PFSK-1 (cell line): ENCODE measurements around the gene TNNT3.

Experiments
- FOXP2 ChIP-seq: optimal IDR thresholded peaks from 2 replicates; pipeline ENCODE3; 2011; ENCODE audit warnings: borderline replicate concordance, control low read depth, inconsistent platforms; ENCODE audit not compliant: insufficient read depth; ENCODE audit errors: extremely low read length, extremely low read depth
- POLR2AphosphoS5 ChIP-seq: IDR thresholded peaks from 2 replicates; pipeline ENCODE4 v1.6.1; 2012; ENCODE audit warnings: low read depth, mild to moderate bottlenecking, control low read depth, low read length, moderate library complexity
- SIN3A ChIP-seq: IDR thresholded peaks from 2 replicates; pipeline ENCODE4 v1.6.1; 2012; ENCODE audit warnings: mild to moderate bottlenecking, low read length, moderate library complexity, borderline replicate concordance; ENCODE audit not compliant: insufficient read depth
- TAF1 ChIP-seq: IDR thresholded peaks from 2 replicates; pipeline ENCODE4 v1.6.1; 2012; ENCODE audit warnings: low read length, control low read depth, borderline replicate concordance; ENCODE audit not compliant: insufficient read depth
- TF ChIP-seq, protein P1 (sequence below), 2 experiments: IDR thresholded peaks; 2 replicates each; pipeline versions ENCODE4 v1.6.1 to v1.8.0; 2011 to 2012; ENCODE audit warnings: low read depth in 2 of 2, low read length in 2 of 2, control low read depth in 1 of 2, inconsistent platforms in 1 of 2, mild to moderate bottlenecking in 1 of 2, moderate library complexity in 1 of 2; ENCODE audit not compliant: insufficient read depth in 1 of 2

Gene TNNT3

DNA sequence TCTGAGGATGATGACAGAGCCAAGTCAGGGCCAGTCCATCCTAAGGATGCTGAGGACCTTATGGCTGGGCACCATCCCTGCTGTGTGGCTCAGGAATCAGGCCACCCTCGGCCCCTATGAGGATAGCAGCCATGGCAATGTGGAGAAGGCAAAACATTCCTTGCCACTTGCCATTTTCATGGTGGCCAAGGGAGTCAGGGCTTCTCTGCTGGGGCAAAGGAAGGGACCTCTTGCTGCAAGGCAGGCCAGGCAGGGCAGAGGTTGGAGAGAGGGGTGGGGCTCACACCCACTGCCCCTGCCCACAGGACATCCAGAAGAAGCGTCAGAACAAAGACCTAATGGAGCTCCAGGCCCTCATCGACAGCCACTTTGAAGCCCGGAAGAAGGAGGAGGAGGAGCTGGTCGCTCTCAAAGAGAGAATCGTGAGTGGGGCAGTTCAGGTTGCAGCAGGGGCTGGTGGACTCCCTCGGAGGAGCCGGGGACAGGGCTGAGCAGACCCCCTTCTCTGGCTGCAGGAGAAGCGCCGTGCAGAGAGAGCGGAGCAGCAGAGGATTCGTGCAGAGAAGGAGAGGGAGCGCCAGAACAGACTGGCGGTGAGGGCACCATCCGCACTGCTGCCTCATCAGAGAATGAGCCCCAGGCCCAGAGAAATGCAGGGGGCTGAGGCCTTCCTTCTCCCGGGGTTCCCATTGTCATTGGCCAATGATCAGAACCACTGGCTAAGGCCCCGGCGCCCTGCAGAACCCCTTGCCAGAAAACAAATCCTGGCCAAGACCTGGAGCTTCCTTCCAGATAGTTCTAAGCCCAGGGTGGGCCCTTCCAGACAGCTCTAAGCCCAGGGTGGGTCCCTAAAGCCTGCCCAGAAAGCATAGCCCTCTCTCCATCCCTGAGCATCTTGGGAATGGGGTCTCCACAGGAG, 14.2 kb downstream of the TNNT3 start:
- TF ChIP-seq FOXP2 = no peak
- no peak for TF ChIP-seq POLR2AphosphoS5
- TF ChIP-seq, protein P1, sequence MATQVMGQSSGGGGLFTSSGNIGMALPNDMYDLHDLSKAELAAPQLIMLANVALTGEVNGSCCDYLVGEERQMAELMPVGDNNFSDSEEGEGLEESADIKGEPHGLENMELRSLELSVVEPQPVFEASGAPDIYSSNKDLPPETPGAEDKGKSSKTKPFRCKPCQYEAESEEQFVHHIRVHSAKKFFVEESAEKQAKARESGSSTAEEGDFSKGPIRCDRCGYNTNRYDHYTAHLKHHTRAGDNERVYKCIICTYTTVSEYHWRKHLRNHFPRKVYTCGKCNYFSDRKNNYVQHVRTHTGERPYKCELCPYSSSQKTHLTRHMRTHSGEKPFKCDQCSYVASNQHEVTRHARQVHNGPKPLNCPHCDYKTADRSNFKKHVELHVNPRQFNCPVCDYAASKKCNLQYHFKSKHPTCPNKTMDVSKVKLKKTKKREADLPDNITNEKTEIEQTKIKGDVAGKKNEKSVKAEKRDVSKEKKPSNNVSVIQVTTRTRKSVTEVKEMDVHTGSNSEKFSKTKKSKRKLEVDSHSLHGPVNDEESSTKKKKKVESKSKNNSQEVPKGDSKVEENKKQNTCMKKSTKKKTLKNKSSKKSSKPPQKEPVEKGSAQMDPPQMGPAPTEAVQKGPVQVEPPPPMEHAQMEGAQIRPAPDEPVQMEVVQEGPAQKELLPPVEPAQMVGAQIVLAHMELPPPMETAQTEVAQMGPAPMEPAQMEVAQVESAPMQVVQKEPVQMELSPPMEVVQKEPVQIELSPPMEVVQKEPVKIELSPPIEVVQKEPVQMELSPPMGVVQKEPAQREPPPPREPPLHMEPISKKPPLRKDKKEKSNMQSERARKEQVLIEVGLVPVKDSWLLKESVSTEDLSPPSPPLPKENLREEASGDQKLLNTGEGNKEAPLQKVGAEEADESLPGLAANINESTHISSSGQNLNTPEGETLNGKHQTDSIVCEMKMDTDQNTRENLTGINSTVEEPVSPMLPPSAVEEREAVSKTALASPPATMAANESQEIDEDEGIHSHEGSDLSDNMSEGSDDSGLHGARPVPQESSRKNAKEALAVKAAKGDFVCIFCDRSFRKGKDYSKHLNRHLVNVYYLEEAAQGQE (IDR thresholded peaks at IDR 0.05; ENCODE audit: insufficient read depth in 1 of 2, low read depth in 2 of 2, low read length in 2 of 2) = no peak
- TF ChIP-seq SIN3A = no peak
- no peak for TF ChIP-seq TAF1

DNA sequence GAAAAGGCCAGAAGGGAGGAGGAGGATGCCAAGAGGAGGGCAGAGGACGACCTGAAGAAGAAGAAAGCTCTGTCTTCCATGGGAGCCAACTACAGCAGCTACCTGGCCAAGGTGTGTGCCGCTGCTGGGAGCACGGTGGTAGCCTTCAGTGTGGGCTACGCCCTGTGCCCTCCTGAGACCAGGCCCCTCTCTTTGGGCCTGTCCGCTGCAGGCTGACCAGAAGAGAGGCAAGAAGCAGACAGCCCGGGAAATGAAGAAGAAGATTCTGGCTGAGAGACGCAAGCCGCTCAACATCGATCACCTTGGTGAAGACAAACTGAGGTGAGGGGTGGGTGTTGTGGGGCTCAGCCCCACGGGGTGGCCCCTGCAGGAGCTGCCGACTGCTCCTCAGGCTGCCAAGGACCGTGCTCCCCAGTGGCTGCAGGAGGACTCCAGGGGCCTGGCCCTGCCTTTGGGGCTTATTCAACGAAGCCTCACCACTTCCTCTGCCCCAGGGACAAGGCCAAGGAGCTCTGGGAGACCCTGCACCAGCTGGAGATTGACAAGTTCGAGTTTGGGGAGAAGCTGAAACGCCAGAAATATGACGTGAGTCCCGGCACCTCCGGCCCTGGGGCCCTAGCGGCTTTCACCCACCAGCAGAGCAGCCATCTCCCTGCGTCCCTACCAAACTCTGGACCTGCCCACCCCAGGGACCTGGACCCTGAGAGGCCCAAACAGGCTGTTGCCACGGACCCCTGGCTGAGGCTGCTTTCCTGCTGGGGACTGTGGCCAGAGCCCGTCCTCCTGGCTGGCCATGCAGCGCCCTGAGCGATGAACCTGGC, 15.0 kb downstream of the TNNT3 start:
- no peak for TF ChIP-seq POLR2AphosphoS5
- TF ChIP-seq TAF1 = no peak
- TF ChIP-seq FOXP2 = no peak
- TF ChIP-seq SIN3A = no peak
- TF ChIP-seq, protein P1 (IDR thresholded peaks at IDR 0.05; ENCODE audit: insufficient read depth in 1 of 2, low read depth in 2 of 2, low read length in 2 of 2) = no peak

DNA sequence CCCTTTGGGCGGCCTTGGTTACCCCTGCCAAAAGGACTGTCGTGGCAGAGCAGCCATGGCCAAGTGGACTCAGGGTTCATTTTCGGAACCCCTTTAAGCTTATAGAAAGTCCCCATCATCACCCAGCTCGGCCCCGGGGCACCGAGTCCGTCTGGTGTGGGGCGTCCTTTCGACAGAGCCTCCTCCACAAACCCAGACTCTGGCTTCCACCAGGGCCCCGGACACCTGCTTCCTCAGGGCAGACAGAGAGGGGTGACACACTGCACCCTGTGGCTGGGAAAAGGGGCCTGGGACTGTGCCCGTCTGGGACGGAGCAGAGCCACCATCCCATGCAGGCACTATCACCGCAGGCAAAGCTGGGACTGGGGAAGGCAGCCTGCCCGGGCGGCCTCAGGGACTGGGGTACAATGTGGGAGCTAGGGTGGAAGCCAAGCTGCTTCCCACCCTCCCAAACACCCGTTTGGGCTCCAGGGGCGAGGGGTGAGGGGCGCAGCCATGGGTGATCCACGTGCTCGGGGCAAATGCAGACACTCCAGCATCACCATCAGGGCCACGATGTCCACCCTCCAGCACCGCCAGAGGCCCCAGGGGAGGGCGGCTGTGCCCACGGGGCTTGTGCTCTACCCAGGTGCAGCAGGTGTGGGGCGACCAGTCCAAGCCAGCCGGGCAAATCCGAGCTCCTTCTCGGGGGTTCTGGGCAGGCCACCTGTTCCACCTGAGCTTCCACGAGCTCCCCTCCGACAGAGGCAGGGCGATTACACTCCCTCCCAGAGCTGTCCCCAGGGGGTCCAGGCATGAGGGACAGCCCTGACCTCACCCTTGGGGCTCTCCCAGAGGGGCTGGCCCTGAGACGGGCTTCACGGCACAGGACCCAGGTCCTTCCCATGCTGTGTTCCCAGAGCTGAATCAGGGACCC, 15.9 kb downstream of the TNNT3 start:
- TF ChIP-seq FOXP2 = no peak
- TF ChIP-seq POLR2AphosphoS5 = no peak
- TF ChIP-seq SIN3A = no peak
- TF ChIP-seq, protein P1 (IDR thresholded peaks at IDR 0.05; ENCODE audit: insufficient read depth in 1 of 2, low read depth in 2 of 2, low read length in 2 of 2) = no peak
- TF ChIP-seq TAF1 = no peak

DNA sequence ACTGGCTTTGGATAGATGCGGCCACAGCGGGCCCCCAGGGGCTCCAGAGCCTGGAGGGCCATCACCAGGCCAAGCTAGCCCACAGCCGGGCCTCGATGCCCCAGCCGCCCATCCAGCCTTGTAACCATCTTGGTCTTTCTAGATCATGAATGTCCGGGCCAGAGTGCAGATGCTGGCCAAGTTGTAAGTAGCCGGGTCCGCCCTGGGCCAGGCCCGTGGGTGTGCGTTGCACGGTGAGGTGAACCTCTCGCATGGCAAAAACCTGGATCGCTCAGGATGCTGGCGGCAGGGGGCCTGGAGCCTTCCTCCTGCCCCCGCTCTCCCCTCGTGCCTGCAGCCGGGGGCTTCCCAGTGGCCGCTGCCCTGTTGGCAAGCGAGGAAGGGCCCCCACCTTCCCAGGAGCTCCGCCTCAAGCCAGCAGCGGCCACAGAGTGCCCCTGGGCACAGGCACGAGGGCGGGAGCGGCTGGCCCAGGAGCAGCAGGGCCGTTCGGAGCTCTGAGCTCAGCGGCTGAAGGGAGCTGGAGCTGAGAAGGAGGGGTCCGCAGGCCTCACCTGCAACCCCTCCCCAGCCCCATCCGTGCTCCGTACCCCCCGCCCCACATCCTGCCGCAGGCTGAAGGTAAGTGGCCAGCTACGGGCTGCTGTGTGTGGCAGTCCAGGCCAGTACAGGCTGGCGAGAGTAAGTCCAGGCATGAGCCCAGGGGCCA, 16.7 kb downstream of the TNNT3 start:
- TF ChIP-seq SIN3A (no peak), FOXP2 (no peak), TAF1 (no peak), POLR2AphosphoS5 (no peak)
- TF ChIP-seq, protein P1 (IDR thresholded peaks at IDR 0.05; ENCODE audit: insufficient read depth in 1 of 2, low read depth in 2 of 2, low read length in 2 of 2) = no peak
